OCI-LY7 (cell line): Measurements from ENCODE around the gene ZNF516. TPM values are rescaled to one million over a fixed set of nuclear protein-coding genes. Genes with fewer than 3 reads are reported as not detected.

Experiments used
- BruUV-seq: library from RNA; stranded (reverse); fragments of 400-500 nt; replicated peaks from 2 replicates; lab custom pipeline; 2021; lab: Mats Ljungman, UMichigan
- CTCF ChIA-PET: fragments of 300-600 bp; sonication (Branson Sonifier 250); formaldehyde crosslinking; loops from one replicate; lab custom pipeline; 2022; ENCODE audit warnings: antibody characterized with exemption; ENCODE audit not compliant: unreplicated experiment; lab: Charles Lee
- POLR2A ChIA-PET: fragments of 300-600 bp; sonication (Branson Sonifier 250); formaldehyde crosslinking; loops from one replicate; lab custom pipeline; 2022; ENCODE audit warnings: antibody characterized with exemption; lab: Charles Lee
- DNase-seq: peaks from one replicate; pipeline ENCODE4 v3.0.0-alpha.2; 2015; ENCODE audit warnings: low spot score
- H2AFZ ChIP-seq: fragments of 200-600 bp; sonication (generic), shearing (Covaris generic); 2 replicates; pipeline ENCODE4 v1.6.1; 2014; ENCODE audit warnings: mild to moderate bottlenecking, antibody characterized with exemption, low read length, moderate library complexity
- H3K27ac ChIP-seq: fragments of 200-600 bp; sonication (generic); 2 replicates; pipeline ENCODE4 v1.5.1; 2014; ENCODE audit warnings: mixed run types, low read depth, mild to moderate bottlenecking, moderate library complexity, low read length, inconsistent platforms; ENCODE audit not compliant: poor library complexity, severe bottlenecking
- H3K36me3 ChIP-seq: fragments of 200-600 bp; sonication (generic); 2 replicates; pipeline ENCODE4 v1.6.1; 2014; ENCODE audit warnings: mild to moderate bottlenecking, antibody characterized with exemption, low read length, moderate library complexity, mixed read lengths; ENCODE audit not compliant: insufficient read depth
- H3K4me1 ChIP-seq: fragments of 200-600 bp; sonication (generic); 2 replicates; pipeline ENCODE4 v1.5.1; 2014; ENCODE audit warnings: mild to moderate bottlenecking, low read length; ENCODE audit not compliant: insufficient read depth, poor library complexity, severe bottlenecking
- H3K4me2 ChIP-seq: fragments of 200-600 bp; sonication (generic); 2 replicates; pipeline ENCODE4 v1.6.1; 2014; ENCODE audit warnings: mild to moderate bottlenecking, low read length
- H3K4me3 ChIP-seq: fragments of 200-600 bp; sonication (generic); 2 replicates; pipeline ENCODE4 v1.5.1; 2014; ENCODE audit warnings: mild to moderate bottlenecking, low read depth, low read length; ENCODE audit not compliant: poor library complexity, severe bottlenecking
- H3K79me2 ChIP-seq: fragments of 200-600 bp; sonication (generic); 2 replicates; pipeline ENCODE4 v1.6.1; 2016; ENCODE audit warnings: low read depth, mild to moderate bottlenecking, low read length, moderate library complexity, mixed read lengths; ENCODE audit not compliant: insufficient read depth
- H3K9me2 ChIP-seq: fragments of 200-600 bp; sonication (generic); 2 replicates; pipeline ENCODE4 v1.6.1; 2016; ENCODE audit warnings: mild to moderate bottlenecking, low read length, mixed read lengths; ENCODE audit not compliant: insufficient read depth
- H3K9me3 ChIP-seq: fragments of 200-600 bp; sonication (generic); 2 replicates; pipeline ENCODE4 v1.6.1; 2014; ENCODE audit warnings: mild to moderate bottlenecking, mixed run types, low read length, mixed read lengths
- H4K20me1 ChIP-seq: fragments of 200-600 bp; sonication (generic); 2 replicates; pipeline ENCODE4 v1.6.1; 2014; ENCODE audit warnings: mild to moderate bottlenecking, antibody characterized with exemption, low read length, moderate library complexity, mixed read lengths; ENCODE audit not compliant: insufficient read depth
- CTCF ChIP-seq: fragments of 200-600 bp; sonication (generic); conservative IDR thresholded peaks from 2 replicates; pipeline ENCODE4 v1.5.1; 2014; ENCODE audit warnings: mild to moderate bottlenecking, antibody characterized with exemption, low read length, moderate library complexity, mixed read lengths
- EZH2phosphoT487 ChIP-seq: fragments of 200-600 bp; sonication (generic); IDR thresholded peaks from 2 replicates; pipeline ENCODE4 v1.6.1; 2018; ENCODE audit warnings: low read depth, borderline replicate concordance, mild to moderate bottlenecking, mixed run types, antibody characterized with exemption, low read length, moderate library complexity, mixed read lengths
- intact Hi-C: fragments of 100-400 bp; cut with micrococcal nuclease; formaldehyde crosslinking; loops from one replicate; pipeline ENCODE4 v1.10.0; 2022; ENCODE audit not compliant: unreplicated experiment
- total RNA-seq, 2 experiments: library from RNA; depleted of rRNA in 1 of 2; stranded (reverse); fragments of >200 nt in 1 of 2; shearing (Covaris generic) in 1 of 2; gene quantifications; 2 replicates each; pipeline ENCODE4 v1.2.3, GENCODE V29; 2014 to 2022

ZNF516 gene
- total RNA-seq, 2 experiments from 2014 or later = 16.2 to 32.3 TPM

GRCh38 chr18:76414936-76415621 is 80.0 kb downstream of the ZNF516 start:
- Histone ChIP-seq H3K36me3 (peaks cover 17% of the 10 kb centered on the region), H3K4me3 (no peak overlapping the region), H3K9me2 (no peaks in the 10 kb centered on the region), H3K79me2 (peaks cover 7% of the 10 kb centered on the region; the same call in 1 of the 2 replicates), H3K27ac (no peak overlapping the region), H3K4me1 (no peaks in the 10 kb centered on the region), H3K4me2 (no peak overlapping the region), H4K20me1 (no peaks in the 10 kb centered on the region), H2AFZ (no peak overlapping the region), H3K9me3 (no peaks in the 10 kb centered on the region)
- no peak for DNase-seq
- TF ChIP-seq EZH2phosphoT487 (no peak), CTCF (no peak)
- intact Hi-C loops = no loop called here
- CTCF ChIA-PET = no interaction called here
- no TSS peak for BruUV-seq
- POLR2A ChIA-PET = no interaction called here

- intact Hi-C loops = no loop called here
- TF ChIP-seq EZH2phosphoT487 = no peak
- TF ChIP-seq CTCF = no peak
- Histone ChIP-seq H3K4me3 (no peak overlapping the region), H3K36me3 (peaks cover 24% of the 10 kb centered on the region), H3K9me2 (no peaks in the 10 kb centered on the region), H3K27ac (no peak overlapping the region), H3K9me3 (no peaks in the 10 kb centered on the region), H2AFZ (no peak overlapping the region), H3K4me2 (no peak overlapping the region), H4K20me1 (no peaks in the 10 kb centered on the region), H3K4me1 (no peaks in the 10 kb centered on the region), H3K79me2 (peaks cover 10% of the 10 kb centered on the region; the same call in 1 of the 2 replicates)
- no peak for DNase-seq
- no TSS peak for BruUV-seq
- CTCF ChIA-PET = no interaction called here
- POLR2A ChIA-PET = no interaction called here
These were observed 82.0 kb downstream of the ZNF516 start for GRCh38 chr18:76412818-76413565.
